OCI-LY1 (cell line): Measurements from ENCODE around the gene CDAN1.

Experiments used
- H2AFZ ChIP-seq: fragments of 200-600 bp; sonication (generic), shearing (Covaris generic); 2 replicates; pipeline ENCODE4 v1.6.0; 2014; ENCODE audit warnings: antibody characterized with exemption, mild to moderate bottlenecking, low read length
- H3F3A ChIP-seq: fragments of 200-600 bp; sonication (generic), shearing (Covaris generic); 2 replicates; pipeline ENCODE4 v1.6.0; 2014; ENCODE audit warnings: mild to moderate bottlenecking, antibody characterized with exemption, low read length, moderate library complexity; ENCODE audit not compliant: insufficient read depth
- H3K27ac ChIP-seq: fragments of 200-600 bp; sonication (generic); 2 replicates; pipeline ENCODE4 v1.5.1; 2014; ENCODE audit warnings: low read length, mixed run types, mild to moderate bottlenecking, low read depth; ENCODE audit not compliant: poor library complexity, severe bottlenecking
- H3K27me3 ChIP-seq: fragments of 200-600 bp; sonication (generic); 2 replicates; pipeline ENCODE4 v1.6.0; 2014; ENCODE audit warnings: antibody characterized with exemption, mild to moderate bottlenecking, low read length, moderate library complexity; ENCODE audit not compliant: insufficient read depth
- H3K36me3 ChIP-seq: fragments of 200-600 bp; sonication (generic); 2 replicates; pipeline ENCODE4 v1.6.1; 2014; ENCODE audit warnings: mild to moderate bottlenecking, antibody characterized with exemption, low read length, moderate library complexity, mixed read lengths; ENCODE audit not compliant: insufficient read depth
- H3K4me1 ChIP-seq: fragments of 200-600 bp; sonication (generic); 2 replicates; pipeline ENCODE4 v1.5.1; 2014; ENCODE audit warnings: mild to moderate bottlenecking, low read length, moderate library complexity; ENCODE audit not compliant: insufficient read depth, severe bottlenecking
- H3K4me2 ChIP-seq: fragments of 200-600 bp; sonication (generic), shearing (Covaris generic); 2 replicates; pipeline ENCODE4 v1.6.1; 2014; ENCODE audit warnings: low read length
- H3K4me3 ChIP-seq: fragments of 200-600 bp; sonication (generic); 2 replicates; pipeline ENCODE4 v1.5.1; 2014; ENCODE audit warnings: low read length, low read depth, mild to moderate bottlenecking, mixed read lengths; ENCODE audit not compliant: poor library complexity, severe bottlenecking
- H3K79me2 ChIP-seq: fragments of 200-600 bp; shearing (Covaris generic); 2 replicates; pipeline ENCODE4 v1.6.1; 2016; ENCODE audit warnings: mixed run types, low read length, mixed read lengths; ENCODE audit not compliant: insufficient read depth
- H3K9ac ChIP-seq: fragments of 200-600 bp; sonication (generic), shearing (Covaris generic); 2 replicates; pipeline ENCODE4 v1.6.1; 2014; ENCODE audit warnings: mild to moderate bottlenecking, low read length, mixed read lengths
- H3K9me2 ChIP-seq: fragments of 200-600 bp; sonication (generic), shearing (Covaris generic); 2 replicates; pipeline ENCODE4 v1.6.1; 2014; ENCODE audit warnings: low read depth, mild to moderate bottlenecking, low read length, mixed read lengths
- H3K9me3 ChIP-seq: fragments of 200-600 bp; shearing (Covaris generic); 2 replicates; pipeline ENCODE4 v1.6.1; 2014; ENCODE audit warnings: low read length, mixed read lengths
- H4K20me1 ChIP-seq: fragments of 200-600 bp; sonication (generic), shearing (Covaris generic); 2 replicates; pipeline ENCODE4 v1.6.0; 2016; ENCODE audit warnings: mild to moderate bottlenecking, low read length; ENCODE audit not compliant: insufficient read depth
- EZH2 ChIP-seq: fragments of 200-600 bp; sonication (generic), shearing (Covaris generic); IDR thresholded peaks from 2 replicates; pipeline ENCODE4 v1.8.0; 2017; ENCODE audit warnings: borderline replicate concordance, mixed run types, mild to moderate bottlenecking, antibody characterized with exemption, low read length, moderate library complexity, mixed read lengths
- TF ChIP-seq, protein P1 (sequence below): fragments of 200-600 bp; sonication (generic), shearing (Covaris generic); IDR thresholded peaks from 2 replicates; pipeline ENCODE4 v1.5.1; 2017; ENCODE audit warnings: mild to moderate bottlenecking, antibody characterized with exemption, low read length, moderate library complexity, mixed read lengths

Gene CDAN1

GRCh38 chr15:42721016-42721415, 15.9 kb downstream of the CDAN1 start:
- H3K27me3 ChIP-seq = no peaks in the 10 kb centered on the region
- TF ChIP-seq EZH2 = no peak
- TF ChIP-seq, protein P1, sequence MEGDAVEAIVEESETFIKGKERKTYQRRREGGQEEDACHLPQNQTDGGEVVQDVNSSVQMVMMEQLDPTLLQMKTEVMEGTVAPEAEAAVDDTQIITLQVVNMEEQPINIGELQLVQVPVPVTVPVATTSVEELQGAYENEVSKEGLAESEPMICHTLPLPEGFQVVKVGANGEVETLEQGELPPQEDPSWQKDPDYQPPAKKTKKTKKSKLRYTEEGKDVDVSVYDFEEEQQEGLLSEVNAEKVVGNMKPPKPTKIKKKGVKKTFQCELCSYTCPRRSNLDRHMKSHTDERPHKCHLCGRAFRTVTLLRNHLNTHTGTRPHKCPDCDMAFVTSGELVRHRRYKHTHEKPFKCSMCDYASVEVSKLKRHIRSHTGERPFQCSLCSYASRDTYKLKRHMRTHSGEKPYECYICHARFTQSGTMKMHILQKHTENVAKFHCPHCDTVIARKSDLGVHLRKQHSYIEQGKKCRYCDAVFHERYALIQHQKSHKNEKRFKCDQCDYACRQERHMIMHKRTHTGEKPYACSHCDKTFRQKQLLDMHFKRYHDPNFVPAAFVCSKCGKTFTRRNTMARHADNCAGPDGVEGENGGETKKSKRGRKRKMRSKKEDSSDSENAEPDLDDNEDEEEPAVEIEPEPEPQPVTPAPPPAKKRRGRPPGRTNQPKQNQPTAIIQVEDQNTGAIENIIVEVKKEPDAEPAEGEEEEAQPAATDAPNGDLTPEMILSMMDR = no peak
- H3K36me3 ChIP-seq = peaks cover 72% of the 10 kb centered on the region
- H3K9me3 ChIP-seq = no peaks in the 10 kb centered on the region
- no peaks in the 10 kb centered on the region for H3F3A ChIP-seq
- H2AFZ ChIP-seq = no peak overlapping the region
- H3K4me2 ChIP-seq = no peak overlapping the region
- H3K9ac ChIP-seq = no peak overlapping the region
- H3K27ac ChIP-seq = no peak overlapping the region
- no peaks in the 10 kb centered on the region for H4K20me1 ChIP-seq
- no peaks in the 10 kb centered on the region for H3K79me2 ChIP-seq
- no peaks in the 10 kb centered on the region for H3K9me2 ChIP-seq
- no peak overlapping the region for H3K4me3 ChIP-seq
- no peaks in the 10 kb centered on the region for H3K4me1 ChIP-seq

DNA sequence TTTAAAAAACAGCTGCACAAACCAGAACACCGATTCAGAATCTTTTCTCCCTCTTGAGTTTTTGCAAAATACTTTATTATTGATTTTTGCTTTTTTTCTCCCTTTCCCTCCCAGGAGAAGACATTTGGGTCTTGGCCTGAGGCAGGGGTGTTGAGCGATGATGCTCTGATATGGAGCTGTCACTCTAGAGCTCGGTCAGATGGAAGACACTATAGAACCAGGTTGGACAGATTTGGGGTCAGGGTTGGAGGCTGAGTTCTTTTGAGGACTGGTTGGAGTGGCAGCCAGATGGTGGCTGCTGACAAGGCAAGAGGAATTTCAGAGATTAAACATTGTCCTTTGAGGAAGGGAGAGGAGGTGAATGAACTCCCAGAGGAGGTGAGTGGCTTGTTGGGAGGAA, 16.9 kb downstream of the CDAN1 start:
- Histone ChIP-seq H3K9me3 (no peaks in the 10 kb centered on the region), H3K4me2 (no peak overlapping the region), H3K9ac (no peak overlapping the region), H3K4me3 (no peak overlapping the region), H3K36me3 (peaks cover 64% of the 10 kb centered on the region), H2AFZ (no peak overlapping the region), H3K27ac (no peak overlapping the region), H3K79me2 (no peaks in the 10 kb centered on the region), H3K9me2 (no peaks in the 10 kb centered on the region), H3K27me3 (no peaks in the 10 kb centered on the region), H4K20me1 (no peaks in the 10 kb centered on the region), H3K4me1 (no peaks in the 10 kb centered on the region), H3F3A (no peaks in the 10 kb centered on the region)
- TF ChIP-seq, protein P1 = no peak
- TF ChIP-seq EZH2 = no peak

DNA sequence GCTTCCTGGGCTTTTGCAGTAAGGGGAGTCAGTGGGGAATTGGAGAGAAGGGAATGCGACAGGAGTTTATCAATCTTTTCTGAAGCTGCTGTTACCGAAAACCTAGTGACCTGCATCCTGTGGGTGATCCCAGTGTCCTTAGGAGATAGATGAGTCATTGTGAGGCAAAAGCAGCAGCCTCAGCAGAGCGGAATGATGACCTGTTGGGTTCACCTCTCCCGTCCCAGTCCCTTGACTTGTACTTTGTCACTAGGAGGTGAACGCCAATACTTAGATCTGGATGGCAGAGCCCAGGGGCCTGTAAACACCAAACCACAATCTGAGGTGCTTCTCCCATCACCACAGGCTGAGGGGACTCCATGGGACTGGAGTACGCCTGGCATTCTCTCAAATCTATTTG, 17.9 kb downstream of the CDAN1 start:
- H2AFZ ChIP-seq = no peak overlapping the region
- H3K36me3 ChIP-seq = peaks cover 54% of the 10 kb centered on the region; the same call in 1 of the 2 replicates
- no peaks in the 10 kb centered on the region for H3K4me1 ChIP-seq

More for the DNA sequence above, 17.9 kb downstream of the CDAN1 start:
- Histone ChIP-seq H3F3A (no peaks in the 10 kb centered on the region), H3K9me2 (no peaks in the 10 kb centered on the region), H4K20me1 (no peaks in the 10 kb centered on the region), H3K79me2 (no peaks in the 10 kb centered on the region), H3K27ac (no peak overlapping the region), H3K4me2 (no peak overlapping the region), H3K9ac (no peak overlapping the region), H3K9me3 (no peaks in the 10 kb centered on the region), H3K4me3 (no peak overlapping the region), H3K27me3 (no peaks in the 10 kb centered on the region)
- no peak for TF ChIP-seq EZH2
- TF ChIP-seq, protein P1 = no peak
